HepG2 (cell line): ENCODE data around the gene ZKSCAN3. TPM values are rescaled to one million over a fixed set of nuclear protein-coding genes. Genes with fewer than 3 reads are reported as not detected.

ENCODE experiments used
- FOXO1 ChIP-seq: sonication (generic); formaldehyde crosslinking; IDR thresholded peaks from 2 replicates; pipeline ENCODE4 v1.4.0; 2020; ENCODE audit warnings: missing genetic modification reagents
- HMG20A ChIP-seq: IDR thresholded peaks from 2 replicates; pipeline ENCODE4 v1.6.1; 2016; ENCODE audit warnings: borderline replicate concordance
- ISX ChIP-seq: sonication (generic); formaldehyde crosslinking; conservative IDR thresholded peaks from 2 replicates; pipeline ENCODE4 v1.5.0; 2020; ENCODE audit warnings: missing genetic modification reagents
- KDM2A ChIP-seq: sonication (generic); formaldehyde crosslinking; IDR thresholded peaks from 2 replicates; pipeline ENCODE4 v1.4.0; 2020; ENCODE audit warnings: low read depth, missing genetic modification reagents, borderline replicate concordance
- LCORL ChIP-seq, 2 experiments: fragments of 450-650 bp in 1 of 2; sonication (generic) in 1 of 2; formaldehyde crosslinking in 1 of 2; IDR thresholded peaks; 2 replicates each; pipeline versions ENCODE4 v1.5.0 to v1.6.1; 2017 to 2020; ENCODE audit warnings: antibody characterized with exemption in 1 of 2, missing genetic modification reagents in 1 of 2
- LRRFIP1 ChIP-seq: sonication (generic); formaldehyde crosslinking; conservative IDR thresholded peaks from 2 replicates; pipeline ENCODE4 v1.4.0; 2020; ENCODE audit warnings: missing genetic modification reagents
- MAF1 ChIP-seq: sonication (generic); formaldehyde crosslinking; IDR thresholded peaks from 2 replicates; pipeline ENCODE4 v1.5.0; 2020; ENCODE audit warnings: missing genetic modification reagents, borderline replicate concordance
- MAZ ChIP-seq, 2 experiments: sonication (generic) in 1 of 2; formaldehyde crosslinking in 1 of 2; IDR thresholded peaks; 2 replicates each; pipeline versions ENCODE4 v1.5.0 to v1.6.1; 2012 to 2020; ENCODE audit warnings: low read depth in 2 of 2, mild to moderate bottlenecking in 2 of 2, borderline replicate concordance in 1 of 2, improper control_type of control experiment in 1 of 2, low read length in 1 of 2, missing genetic modification reagents in 1 of 2, moderate library complexity in 1 of 2
- NCOA1 ChIP-seq: sonication (generic); formaldehyde crosslinking; IDR thresholded peaks from 2 replicates; pipeline ENCODE4 v1.9.0; 2021; ENCODE audit warnings: missing genetic modification reagents
- NR1H2 ChIP-seq: sonication (generic); formaldehyde crosslinking; IDR thresholded peaks from 2 replicates; pipeline ENCODE4 v1.8.1; 2022; ENCODE audit warnings: low read depth, missing genetic modification reagents, borderline replicate concordance
- PTBP1 ChIP-seq: fragments of 200-400 bp; formaldehyde crosslinking; IDR thresholded peaks from 2 replicates; pipeline ENCODE4 v1.6.1; 2018; ENCODE audit warnings: low read length, low read depth; ENCODE audit not compliant: poor library complexity, severe bottlenecking
- SIX1 ChIP-seq: sonication (generic); formaldehyde crosslinking; IDR thresholded peaks from 2 replicates; pipeline ENCODE4 v1.4.0; 2020; ENCODE audit warnings: missing genetic modification reagents, borderline replicate concordance
- SMYD3 ChIP-seq: sonication (generic); formaldehyde crosslinking; IDR thresholded peaks from 2 replicates; pipeline ENCODE4 v1.8.1; 2023; ENCODE audit warnings: mild to moderate bottlenecking, missing genetic modification reagents
- ZBTB21 ChIP-seq: sonication (generic); formaldehyde crosslinking; IDR thresholded peaks from 2 replicates; pipeline ENCODE4 v1.4.0; 2020; ENCODE audit warnings: missing genetic modification reagents
- ZNF142 ChIP-seq: sonication (generic); formaldehyde crosslinking; IDR thresholded peaks from 2 replicates; pipeline ENCODE4 v1.4.0; 2020; ENCODE audit warnings: missing genetic modification reagents
- ZNF280B ChIP-seq: sonication (generic); formaldehyde crosslinking; IDR thresholded peaks from 2 replicates; pipeline ENCODE4 v1.5.0; 2020; ENCODE audit warnings: missing genetic modification reagents, mild to moderate bottlenecking, borderline replicate concordance
- ZNF501 ChIP-seq: sonication (generic); formaldehyde crosslinking; IDR thresholded peaks from 2 replicates; pipeline ENCODE4 v1.5.1; 2020; ENCODE audit warnings: mild to moderate bottlenecking, moderate library complexity, missing genetic modification reagents
- ZNF558 ChIP-seq: sonication (generic); formaldehyde crosslinking; IDR thresholded peaks from 2 replicates; pipeline ENCODE4 v1.9.0; 2022; ENCODE audit warnings: mild to moderate bottlenecking, missing genetic modification reagents, borderline replicate concordance
- polyA plus RNA-seq, 8 experiments: library from polyadenylated mRNA; depleted of rRNA in 3 of 8; stranded (reverse) in 7 of 8; unstranded in 1 of 8; fragments of >200 nt; fragmentation: Illumina TruSeq in 4 of 8; extraction: Trizol in 4 of 8; gene quantifications; 2 replicates each; pipeline versions ENCODE4 v1.2.1 to v1.2.3, GENCODE V29; 2011 to 2016; ENCODE audit warnings: low read depth in 4 of 8, missing spikeins in 1 of 8, mixed read lengths in 1 of 8; ENCODE audit not compliant: insufficient read depth in 1 of 8
- total RNA-seq, 5 experiments: library from RNA; depleted of rRNA; stranded (reverse); fragments of >200 nt; fragmentation: Illumina TruSeq; extraction: Trizol; gene quantifications; 2 replicates each; pipeline ENCODE4 v1.2.3, GENCODE V29; 2016; ENCODE audit warnings: low read depth in 1 of 5

ZKSCAN3 gene
- total and polyA plus RNA-seq, 2 of the 13 experiments (the other 11 are each of a cell fraction or from before 2014, with no cell fraction given) = 3.3 to 7.4 TPM

GRCh38 chr6:28335564-28336283 lies 14.0 kb upstream of the ZKSCAN3 start, which contains the start of gene ZSCAN31 (continued):
- peak; percentile 63; the same call in 1 of the 2 replicates for TF ChIP-seq ZBTB21 (CRISPR knock-in tag)
- no peak for TF ChIP-seq PTBP1
- TF ChIP-seq MAZ (IDR thresholded peaks at IDR 0.05; ENCODE audit: borderline replicate concordance, low read depth, low read length) = no peak
- peak; percentile 51 for TF ChIP-seq MAZ (CRISPR knock-in tag; IDR thresholded peaks at IDR 0.05; ENCODE audit: low read depth)
- peak; percentile 44; the same call in 1 of the 2 replicates for TF ChIP-seq FOXO1 (CRISPR knock-in tag)
- peak; percentile 70 for TF ChIP-seq KDM2A
- 0 out of 2 replicates have a peak, but pooled peaks have one; percentile 11 for TF ChIP-seq SMYD3 (CRISPR knock-in tag)
- TF ChIP-seq NR1H2 = no peak
- 0 out of 2 replicates have a peak, but pooled peaks have one; percentile 9 for TF ChIP-seq HMG20A (CRISPR knock-in tag)
- no peak for TF ChIP-seq NCOA1 (CRISPR knock-in tag)
- TF ChIP-seq ZNF280B = peak; percentile 82; the same call in 1 of the 2 replicates
- peak; percentile 52; the same call in 1 of the 2 replicates for TF ChIP-seq ZNF142 (CRISPR knock-in tag)
- peak; percentile 72; the same call in 1 of the 2 replicates for TF ChIP-seq ZNF501 (CRISPR knock-in tag)
- TF ChIP-seq SIX1 = 0 out of 2 replicates have a peak, but pooled peaks have one; percentile 23
- no peak for TF ChIP-seq MAF1 (CRISPR knock-in tag)
- 0 out of 2 replicates have a peak, but pooled peaks have one; percentile 49 for TF ChIP-seq ZNF558 (CRISPR knock-in tag)
- no peak for TF ChIP-seq ISX (CRISPR knock-in tag)
- TF ChIP-seq LCORL (IDR thresholded peaks at IDR 0.05) = no peak
- 0 out of 2 replicates have a peak, but pooled peaks have one; percentile 55 for TF ChIP-seq LCORL (CRISPR knock-in tag; IDR thresholded peaks at IDR 0.05)
- TF ChIP-seq LRRFIP1 (CRISPR knock-in tag) = no peak
